ENCODE results near the gene SLC5A5.

SLC5A5 gene

DNA sequence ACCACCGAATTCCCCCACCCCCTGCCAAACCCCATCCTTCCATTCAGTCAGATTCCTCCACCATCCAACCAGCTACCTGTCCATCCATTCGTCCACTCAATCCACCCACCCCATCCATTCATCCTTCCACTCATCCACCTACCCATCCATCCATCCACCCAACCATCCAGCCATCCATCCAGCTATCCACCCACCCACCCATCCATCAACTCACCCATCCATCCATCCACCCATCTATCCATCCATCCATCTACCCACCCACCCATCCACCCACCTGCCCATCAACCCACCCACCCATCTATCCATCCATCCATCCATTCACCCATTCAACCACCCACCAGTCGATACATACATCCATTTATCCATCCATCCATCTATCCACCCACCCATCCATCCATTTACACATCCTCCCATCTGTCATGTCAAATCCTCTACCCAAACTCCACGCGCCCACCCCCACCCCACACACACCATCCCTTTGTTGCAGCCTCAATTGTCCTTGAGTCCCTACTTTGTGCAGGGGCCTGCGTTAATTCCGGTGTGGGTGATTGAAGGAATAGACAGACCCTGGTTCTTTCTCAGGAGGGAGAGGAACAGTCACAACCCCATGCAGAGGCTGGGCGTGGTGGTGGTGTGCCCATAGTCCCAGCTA, 5.3 kb upstream of the SLC5A5 start:
- peaks cover 1 to 4% of the 10 kb centered on the region in 2 experiments for H3K4me1 ChIP-seq (ENCODE audit: control insufficient read depth in 1 of 2, insufficient read depth in 1 of 2, low read depth in 1 of 2, low read length in 1 of 2)
- H3K4me3 ChIP-seq (ENCODE audit: low read depth in 1 of 2, low read length in 1 of 2) = no peak overlapping the region
- H3K36me3 ChIP-seq = peaks cover 32% of the 10 kb centered on the region
- no peak overlapping the region for H3K27ac ChIP-seq
- H3K9me3 ChIP-seq = no peaks in the 10 kb centered on the region
- TF ChIP-seq CTCF (IDR thresholded peaks at IDR 0.05) = no peak
- H3K27me3 ChIP-seq = peaks cover 10% of the 10 kb centered on the region

DNA sequence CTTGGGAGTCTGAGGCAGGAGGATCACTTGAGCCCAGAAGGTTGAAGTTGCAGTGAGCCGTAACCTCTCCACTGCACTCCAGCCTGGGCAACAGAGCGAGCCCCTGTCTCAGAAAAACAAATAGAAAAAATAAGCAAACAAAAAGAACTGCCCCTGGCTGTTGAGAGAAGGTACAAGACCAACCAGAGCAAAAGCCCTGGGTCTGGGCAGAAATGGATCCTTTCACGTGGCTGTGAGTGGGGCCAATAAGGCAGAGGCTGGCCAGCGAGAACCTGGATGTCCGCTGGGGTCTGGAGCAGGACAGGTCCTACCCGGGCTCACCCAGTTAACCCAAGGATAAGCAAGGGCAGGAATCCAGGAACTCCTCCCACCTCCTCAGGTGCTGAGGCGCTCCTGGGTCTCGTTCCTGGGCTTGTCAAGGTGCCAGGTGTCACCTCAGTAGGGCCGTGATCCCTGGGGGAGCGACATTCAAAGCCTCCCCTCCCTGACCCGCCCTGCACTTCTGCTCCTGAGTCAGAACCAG, 4.7 kb upstream of the SLC5A5 start:
- TF ChIP-seq CTCF (IDR thresholded peaks at IDR 0.05) = no peak
- H3K9me3 ChIP-seq = no peaks in the 10 kb centered on the region

DNA sequence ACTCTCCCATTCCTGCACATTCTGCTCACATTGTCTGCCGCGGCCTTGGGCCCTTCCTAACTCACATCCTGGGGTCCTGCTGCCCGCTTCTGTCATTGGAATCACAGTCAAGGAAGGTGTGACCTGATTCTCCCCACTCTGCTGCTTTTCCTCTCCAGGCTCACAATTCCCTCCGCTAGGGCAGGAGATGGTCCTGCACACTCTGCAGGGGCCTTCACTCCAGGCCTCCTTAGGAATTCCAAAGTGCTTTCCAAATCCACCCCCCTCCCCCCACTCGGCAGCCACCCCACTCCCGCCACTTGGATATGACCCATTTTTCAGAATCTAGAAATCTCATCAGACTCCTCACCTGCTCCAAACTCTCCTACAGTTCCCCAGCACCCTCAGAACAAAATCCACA, 3.1 kb upstream of the SLC5A5 start:
- Histone ChIP-seq H3K9me3 (no peaks in the 10 kb centered on the region), H3K36me3 (peaks cover 13% of the 10 kb centered on the region), H3K27me3 (peaks cover 33% of the 10 kb centered on the region), H3K4me1 (ENCODE audit: control insufficient read depth in 1 of 2, insufficient read depth in 1 of 2, low read depth in 1 of 2, low read length in 1 of 2) (peaks cover 24% of the 10 kb centered on the region in 2 experiments), H3K27ac (no peak overlapping the region), H3K4me3 (ENCODE audit: low read depth in 1 of 2, low read length in 1 of 2) (no peak overlapping the region)
- TF ChIP-seq CTCF (IDR thresholded peaks at IDR 0.05) = no peak

More for the DNA sequence above, 4.7 kb upstream of the SLC5A5 start:
- no peak overlapping the region for H3K4me3 ChIP-seq (ENCODE audit: low read depth in 1 of 2, low read length in 1 of 2)
- peaks cover 7 to 9% of the 10 kb centered on the region in 2 experiments for H3K4me1 ChIP-seq (ENCODE audit: control insufficient read depth in 1 of 2, insufficient read depth in 1 of 2, low read depth in 1 of 2, low read length in 1 of 2)
- H3K36me3 ChIP-seq = peaks cover 29% of the 10 kb centered on the region
- no peak overlapping the region for H3K27ac ChIP-seq
- peaks cover 16% of the 10 kb centered on the region for H3K27me3 ChIP-seq

DNA sequence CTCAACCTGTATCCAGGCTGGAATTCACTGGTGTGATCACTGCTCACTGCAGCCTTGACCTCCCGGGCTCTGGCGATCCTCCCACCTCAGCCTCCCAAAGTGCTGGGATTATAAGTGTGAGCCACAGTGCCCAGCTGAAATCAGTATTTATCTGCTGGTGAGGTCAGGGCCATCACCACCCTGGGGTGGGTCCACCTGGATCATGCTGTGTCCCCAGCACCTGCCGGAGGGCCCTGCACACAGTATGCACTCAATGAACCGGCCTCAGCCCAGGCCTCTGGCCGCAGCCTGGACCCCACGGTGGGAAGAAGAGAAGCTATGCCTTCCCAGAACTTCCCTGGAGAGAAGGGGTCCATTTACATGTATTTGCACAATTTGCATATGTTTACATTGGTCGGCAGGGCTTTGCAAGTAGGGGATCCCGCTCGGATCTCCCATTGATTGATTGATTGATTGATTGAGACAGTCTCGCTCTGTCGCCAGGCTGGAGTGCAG, 2.6 kb upstream of the SLC5A5 start:
- TF ChIP-seq CTCF (IDR thresholded peaks at IDR 0.05) = no peak
- H3K27me3 ChIP-seq = peaks cover 37% of the 10 kb centered on the region

GRCh38 chr19:17871032-17871877, 490 bp upstream of the SLC5A5 start:
- Histone ChIP-seq H3K4me1 (ENCODE audit: control insufficient read depth in 1 of 2, insufficient read depth in 1 of 2, low read depth in 1 of 2, low read length in 1 of 2) (peaks cover 28 to 31% of the 10 kb centered on the region in 2 experiments), H3K4me3 (ENCODE audit: low read depth in 1 of 2, low read length in 1 of 2) (peak overlapping the region in 1 of 2 experiments; percentile 44), H3K27me3 (peaks cover 58% of the 10 kb centered on the region), H3K9me3 (no peaks in the 10 kb centered on the region), H3K36me3 (no peaks in the 10 kb centered on the region), H3K27ac (no peak overlapping the region)
- TF ChIP-seq CTCF (IDR thresholded peaks at IDR 0.05) = no peak

More for the DNA sequence above, 2.6 kb upstream of the SLC5A5 start:
- Histone ChIP-seq H3K4me1 (ENCODE audit: control insufficient read depth in 1 of 2, insufficient read depth in 1 of 2, low read depth in 1 of 2, low read length in 1 of 2) (peaks cover 28 to 29% of the 10 kb centered on the region in 2 experiments), H3K4me3 (ENCODE audit: low read depth in 1 of 2, low read length in 1 of 2) (no peak overlapping the region), H3K9me3 (no peaks in the 10 kb centered on the region), H3K27ac (no peak overlapping the region), H3K36me3 (peaks cover 8% of the 10 kb centered on the region)

All from neutrophil (primary cell).